H9 (cell line): Measurements from ENCODE around the gene NPHS1. TPM values are rescaled to one million over a fixed set of nuclear protein-coding genes. Genes with fewer than 3 reads are reported as not detected.
A peak's percentile ranks its signal among the peaks of the same experiment; 100 is the strongest.

Source experiments
- DNase-seq: peaks from one replicate; pipeline ENCODE4 v3.0.0-alpha.2; 2017
- H2AFZ ChIP-seq: one replicate; pipeline ENCODE4 v1.6.1; 2013; ENCODE audit warnings: mild to moderate bottlenecking, low read length, control low read depth, moderate library complexity
- H2AK5ac ChIP-seq: 2 replicates; pipeline ENCODE4 v1.6.1; 2013; ENCODE audit warnings: low read length, control low read depth, mixed read lengths; ENCODE audit not compliant: insufficient read length
- H2BK120ac ChIP-seq: one replicate; pipeline ENCODE4 v1.6.1; 2013; ENCODE audit warnings: low read depth, mild to moderate bottlenecking, low read length, control low read depth, inconsistent platforms; ENCODE audit not compliant: poor library complexity, severe bottlenecking
- H2BK12ac ChIP-seq: 2 replicates; pipeline ENCODE4 v1.6.1; 2013; ENCODE audit warnings: low read length, control low read depth, mixed read lengths, low read depth; ENCODE audit not compliant: insufficient read length
- H2BK15ac ChIP-seq: 2 replicates; pipeline ENCODE4 v1.6.1; 2013; ENCODE audit warnings: low read depth, low read length, control low read depth
- H2BK20ac ChIP-seq: one replicate; pipeline ENCODE4 v1.6.1; 2013; ENCODE audit warnings: low read depth, mild to moderate bottlenecking, low read length, control low read depth, inconsistent platforms; ENCODE audit not compliant: poor library complexity, severe bottlenecking
- H2BK5ac ChIP-seq: 2 replicates; pipeline ENCODE4 v1.6.1; 2013; ENCODE audit warnings: low read length, control low read depth, mixed read lengths; ENCODE audit not compliant: insufficient read length
- H3K14ac ChIP-seq: 2 replicates; pipeline ENCODE4 v1.6.1; 2013; ENCODE audit warnings: low read length, control low read depth; ENCODE audit not compliant: insufficient read depth
- H3K18ac ChIP-seq: 2 replicates; pipeline ENCODE4 v1.6.1; 2013; ENCODE audit warnings: low read depth, mild to moderate bottlenecking, mixed read lengths, low read length, control low read depth; ENCODE audit not compliant: insufficient read length
- H3K23ac ChIP-seq: 2 replicates; pipeline ENCODE4 v1.6.1; 2013; ENCODE audit warnings: low read length, control low read depth, mixed read lengths, low read depth; ENCODE audit not compliant: insufficient read length
- H3K23me2 ChIP-seq: 2 replicates; pipeline ENCODE4 v1.6.1; 2013; ENCODE audit warnings: low read depth, mild to moderate bottlenecking, mixed read lengths, low read length, control low read depth; ENCODE audit not compliant: insufficient read length, poor library complexity, severe bottlenecking
- H3K27ac ChIP-seq: 2 replicates; pipeline ENCODE4 v1.5.1; 2013; ENCODE audit warnings: low read length, control low read depth, mixed read lengths, low read depth; ENCODE audit not compliant: insufficient read length
- H3K27me3 ChIP-seq: 2 replicates; pipeline ENCODE4 v1.6.1; 2013; ENCODE audit warnings: low read length, control low read depth, inconsistent platforms; ENCODE audit not compliant: insufficient read depth
- H3K4ac ChIP-seq: 2 replicates; pipeline ENCODE4 v1.6.1; 2013; ENCODE audit warnings: low read depth, mild to moderate bottlenecking, control low read depth, inconsistent platforms, low read length, moderate library complexity
- H3K4me1 ChIP-seq: 2 replicates; pipeline ENCODE4 v1.6.1; 2013; ENCODE audit warnings: low read length, control low read depth, inconsistent platforms; ENCODE audit not compliant: insufficient read depth
- H3K4me2 ChIP-seq: 2 replicates; pipeline ENCODE4 v1.6.1; 2013; ENCODE audit warnings: low read length, control low read depth, mixed read lengths; ENCODE audit not compliant: insufficient read length, insufficient read depth
- H3K56ac ChIP-seq: 2 replicates; pipeline ENCODE4 v1.6.1; 2013; ENCODE audit warnings: low read depth, mild to moderate bottlenecking, mixed read lengths, low read length, control low read depth; ENCODE audit not compliant: insufficient read length
- H3K79me1 ChIP-seq: 2 replicates; pipeline ENCODE4 v1.6.1; 2013; ENCODE audit warnings: low read depth, mild to moderate bottlenecking, moderate library complexity, low read length, control low read depth, inconsistent platforms; ENCODE audit not compliant: insufficient read depth, poor library complexity, severe bottlenecking
- H3K79me2 ChIP-seq: 2 replicates; pipeline ENCODE4 v1.6.1; 2013; ENCODE audit warnings: low read length, control low read depth, inconsistent platforms; ENCODE audit not compliant: insufficient read depth
- H3K9ac ChIP-seq: 2 replicates; pipeline ENCODE4 v1.6.1; 2013; ENCODE audit warnings: low read length, control low read depth, mixed read lengths; ENCODE audit not compliant: insufficient read length; ENCODE audit errors: extremely low read depth
- H3K9me3 ChIP-seq: one replicate; pipeline ENCODE4 v1.6.1; 2013; ENCODE audit warnings: low read depth, low read length, inconsistent platforms; ENCODE audit not compliant: control insufficient read depth
- H3T11ph ChIP-seq: one replicate; pipeline ENCODE4 v1.6.1; 2013; ENCODE audit warnings: mild to moderate bottlenecking, low read length, control low read depth, inconsistent platforms
- H4K20me1 ChIP-seq: one replicate; pipeline ENCODE4 v1.6.1; 2013; ENCODE audit not compliant: control insufficient read depth, insufficient read length, insufficient read depth
- H4K5ac ChIP-seq: 2 replicates; pipeline ENCODE4 v1.6.1; 2013; ENCODE audit warnings: low read depth, mild to moderate bottlenecking, mixed read lengths, low read length, control low read depth; ENCODE audit not compliant: insufficient read length
- H4K8ac ChIP-seq: replicated peaks from 2 replicates; pipeline ENCODE4 v1.6.1; 2013; ENCODE audit warnings: low read length, control low read depth, mixed read lengths, low read depth; ENCODE audit not compliant: insufficient read length
- H4K91ac ChIP-seq: 2 replicates; pipeline ENCODE4 v1.6.1; 2013; ENCODE audit warnings: low read depth, mild to moderate bottlenecking, moderate library complexity, mixed read lengths, low read length, control low read depth; ENCODE audit not compliant: insufficient read length
- H3K27ac Mint-ChIP-seq, 3 experiments: 2 replicates in 2 of 3; 3 replicates in 1 of 3; pipeline ENCODE4 v1.8.0; 2020 to 2021; ENCODE audit warnings: mixed read lengths in 3 of 3, mild to moderate bottlenecking in 1 of 3, moderate library complexity in 1 of 3
- H3K27me3 Mint-ChIP-seq: 2 replicates; pipeline ENCODE4 v1.8.0; 2021; ENCODE audit warnings: low read depth, mild to moderate bottlenecking, moderate library complexity, mixed read lengths
- H3K36me3 Mint-ChIP-seq, 3 experiments: 2 replicates in 2 of 3; 3 replicates in 1 of 3; pipeline ENCODE4 v1.8.0; 2020 to 2021; ENCODE audit warnings: low read depth in 3 of 3, mixed read lengths in 3 of 3; ENCODE audit not compliant: insufficient read depth in 1 of 3
- H3K4me1 Mint-ChIP-seq, 2 experiments: 2 replicates each; pipeline ENCODE4 v1.8.0; 2020; ENCODE audit warnings: mixed read lengths in 2 of 2
- H3K4me3 Mint-ChIP-seq, 2 experiments: 2 replicates in 1 of 2; 3 replicates in 1 of 2; pipeline ENCODE4 v1.8.0; 2020 to 2021; ENCODE audit warnings: mild to moderate bottlenecking in 2 of 2, mixed read lengths in 2 of 2, moderate library complexity in 1 of 2
- H3K9me3 Mint-ChIP-seq, 2 experiments: 2 replicates in 1 of 2; 3 replicates in 1 of 2; pipeline ENCODE4 v1.8.0; 2020; ENCODE audit warnings: mild to moderate bottlenecking in 2 of 2, mixed read lengths in 2 of 2, moderate library complexity in 1 of 2
- CTCF ChIP-seq: fragments of 200-600 bp; sonication (generic); conservative IDR thresholded peaks from 3 replicates; pipeline ENCODE4 v1.8.0; 2021; ENCODE audit warnings: antibody characterized with exemption, mild to moderate bottlenecking
- WGBS: extraction: QIAGEN DNeasy Blood & Tissue Kit; methylation state at CpG from one replicate; pipeline ENCODE4 v1.1.7; 2013; ENCODE audit warnings: missing lambda C conversion rate, low lambda C conversion rate, mixed read lengths; ENCODE audit not compliant: insufficient read length; ENCODE audit errors: extremely low coverage; 5-methylcytosine and 5-hydroxymethylcytosine counted together
- total RNA-seq: library from RNA; stranded (reverse); gene quantifications from 2 replicates; pipeline ENCODE4 v1.2.1, GENCODE V29; 2021

Gene NPHS1
- total RNA-seq, 1 experiment from 2014 or later = 0.83 TPM

- Histone ChIP-seq H4K91ac (no peak overlapping the region), H4K20me1 (no peaks in the 10 kb centered on the region), H3K4me2 (peak overlapping the region; percentile 17), H2BK12ac (no peak overlapping the region), H3K27ac (no peak overlapping the region), H2BK15ac (no peak overlapping the region), H3T11ph (no peak overlapping the region), H2BK5ac (no peak overlapping the region), H2AFZ (no peak overlapping the region), H3K23ac (no peak overlapping the region), H2BK20ac (no peak overlapping the region), H3K27me3 (peaks cover 23% of the 10 kb centered on the region; the same call in 1 of the 2 replicates), H4K5ac (no peak overlapping the region), H3K9ac (no peak overlapping the region), H3K23me2 (peaks cover 15% of the 10 kb centered on the region), H3K4me1 (no peaks in the 10 kb centered on the region), H3K79me2 (no peaks in the 10 kb centered on the region), H3K18ac (no peak overlapping the region), H2AK5ac (no peak overlapping the region), H4K8ac (no peak overlapping the region), H3K4ac (no peak overlapping the region), H3K79me1 (no peaks in the 10 kb centered on the region), H3K9me3 (no peaks in the 10 kb centered on the region), H3K56ac (no peak overlapping the region), H3K14ac (no peak overlapping the region), H2BK120ac (no peak overlapping the region)
- Mint-ChIP-seq H3K36me3 (no peaks in the 10 kb centered on the region; a peak in 1 of 7 replicates), H3K4me3 (peak overlapping the region; percentile 39 to 90; a peak in 4 of 5 replicates), H3K4me1 (peaks cover 18 to 25% of the 10 kb centered on the region in 2 experiments), H3K9me3 (peaks cover 2 to 3% of the 10 kb centered on the region in 2 experiments; a peak in 2 of 5 replicates), H3K27ac (no peak overlapping the region; a peak in 1 of 7 replicates), H3K27me3 (peaks cover 84% of the 10 kb centered on the region)
- TF ChIP-seq CTCF = no peak
- no CpG with 5 or more reads among the region's 42 CpGs for WGBS
- DNase-seq = peak; percentile 96
These were observed 8.4 kb downstream of the NPHS1 start for GRCh38 chr19:35843676-35844481.
